Stomach smooth muscle (tissue), 2 donors: ENCODE data around the gene SCFD2.

Source experiments
- H3K27ac ChIP-seq: one replicate; pipeline ENCODE4 v1.7.0; 2013; ENCODE audit warnings: mild to moderate bottlenecking, low read length, inconsistent platforms
- H3K27me3 ChIP-seq, 2 donors: one replicate each; pipeline ENCODE4 v1.7.0; 2013; ENCODE audit warnings: low read length in 2 of 2; ENCODE audit not compliant: insufficient read depth in 2 of 2, control insufficient read depth in 1 of 2
- H3K36me3 ChIP-seq, 2 donors: one replicate each; pipeline ENCODE4 v1.7.0; 2013; ENCODE audit warnings: low read length in 2 of 2; ENCODE audit not compliant: control insufficient read depth in 2 of 2, insufficient read depth in 2 of 2
- H3K4me1 ChIP-seq: one replicate; pipeline ENCODE4 v1.7.0; 2013; ENCODE audit warnings: low read length; ENCODE audit not compliant: control insufficient read depth, insufficient read depth
- H3K4me3 ChIP-seq, 2 donors: one replicate each; pipeline ENCODE4 v1.7.0; 2013; ENCODE audit warnings: low read length in 2 of 2
- H3K9ac ChIP-seq, 2 donors: one replicate each; pipeline ENCODE4 v1.7.0; 2013; ENCODE audit warnings: low read length in 2 of 2, mild to moderate bottlenecking in 1 of 2
- H3K9me3 ChIP-seq, 2 donors: one replicate each; pipeline ENCODE4 v1.7.0; 2013; ENCODE audit warnings: low read length in 2 of 2; ENCODE audit not compliant: control insufficient read depth in 2 of 2
- donor health status: healthy.
- donor health status: Pancreatic carcinoma.

SCFD2 gene

GRCh38 chr4:52968691-52969090, 397.2 kb downstream of the SCFD2 start:
- Histone ChIP-seq H3K9ac (no peak overlapping the region), H3K27ac (no peak overlapping the region), H3K4me1 (no peaks in the 10 kb centered on the region), H3K9me3 (no peaks in the 10 kb centered on the region), H3K27me3 (no peaks in the 10 kb centered on the region), H3K36me3 (no peaks in the 10 kb centered on the region), H3K4me3 (no peak overlapping the region)

GRCh38 chr4:52968241-52968640, 397.6 kb downstream of the SCFD2 start:
- H3K9me3 ChIP-seq, result no peaks in the 10 kb centered on the region
- H3K36me3 ChIP-seq, result no peaks in the 10 kb centered on the region
- H3K4me3 ChIP-seq, result no peak overlapping the region
- H3K9ac ChIP-seq, result no peak overlapping the region
- no peak overlapping the region for H3K27ac ChIP-seq
- no peaks in the 10 kb centered on the region for H3K4me1 ChIP-seq
- H3K27me3 ChIP-seq, result no peaks in the 10 kb centered on the region

DNA sequence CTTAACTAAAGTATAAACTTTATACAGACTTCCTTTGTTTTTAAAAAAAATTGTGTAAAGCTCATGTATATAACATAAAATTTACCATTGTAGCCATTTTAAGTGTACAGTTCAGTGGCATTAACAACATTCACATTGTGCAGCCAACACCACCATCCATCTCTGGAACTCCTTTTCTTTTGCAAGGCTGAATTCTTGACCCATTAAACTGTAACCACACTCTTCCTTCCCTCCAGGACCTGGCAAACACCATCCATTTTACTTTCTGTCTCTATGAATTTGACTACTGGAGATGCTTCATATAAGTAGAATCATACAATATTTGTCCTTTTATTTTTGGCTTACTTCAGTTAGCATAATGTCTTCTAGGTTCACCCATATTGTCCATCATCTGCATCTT, 399.1 kb downstream of the SCFD2 start:
- Histone ChIP-seq H3K9me3 (no peaks in the 10 kb centered on the region), H3K9ac (no peak overlapping the region), H3K27me3 (no peaks in the 10 kb centered on the region), H3K27ac (no peak overlapping the region), H3K4me3 (no peak overlapping the region), H3K4me1 (no peaks in the 10 kb centered on the region), H3K36me3 (no peaks in the 10 kb centered on the region)

- no peaks in the 10 kb centered on the region for H3K36me3 ChIP-seq
- no peak overlapping the region for H3K27ac ChIP-seq
- no peaks in the 10 kb centered on the region for H3K9me3 ChIP-seq
- no peaks in the 10 kb centered on the region for H3K27me3 ChIP-seq
- no peak overlapping the region for H3K9ac ChIP-seq
- H3K4me3 ChIP-seq, result no peak overlapping the region
- H3K4me1 ChIP-seq, result no peaks in the 10 kb centered on the region
Measured at GRCh38 chr4:52966172-52966571, 399.7 kb downstream of the SCFD2 start.

DNA sequence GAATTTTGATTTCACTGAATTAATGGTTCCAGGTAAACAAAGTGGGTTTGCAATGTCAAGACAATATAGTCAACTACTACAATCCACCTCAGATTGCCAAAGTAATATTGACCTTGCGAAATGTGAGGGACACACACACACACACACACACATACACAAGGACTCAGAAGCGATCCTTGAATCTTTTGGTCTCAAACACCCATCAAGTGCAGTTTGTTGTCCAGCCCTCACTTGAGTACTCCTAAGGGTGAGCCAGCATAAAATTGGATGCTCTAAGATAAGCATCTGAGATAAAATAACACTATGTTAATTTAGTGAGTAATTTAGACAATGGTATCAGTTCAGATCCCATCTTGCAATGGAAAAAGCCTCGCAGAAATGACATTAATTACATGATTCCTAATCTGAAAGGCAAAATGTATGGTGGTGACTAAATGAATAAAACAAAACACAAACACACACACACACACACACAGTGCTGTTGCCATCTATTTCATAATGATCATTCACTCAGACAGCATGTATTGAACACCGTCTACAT, 401.2 kb downstream of the SCFD2 start:
- H3K9ac ChIP-seq, result no peak overlapping the region
- H3K27me3 ChIP-seq, result no peaks in the 10 kb centered on the region
- H3K4me3 ChIP-seq, result no peak overlapping the region
- H3K4me1 ChIP-seq, result no peaks in the 10 kb centered on the region
- H3K36me3 ChIP-seq, result no peaks in the 10 kb centered on the region
- no peak overlapping the region for H3K27ac ChIP-seq
- H3K9me3 ChIP-seq, result no peaks in the 10 kb centered on the region

- H3K27ac ChIP-seq, result no peak overlapping the region
- no peaks in the 10 kb centered on the region for H3K27me3 ChIP-seq
- H3K36me3 ChIP-seq, result no peaks in the 10 kb centered on the region
- H3K4me1 ChIP-seq, result no peaks in the 10 kb centered on the region
- no peak overlapping the region for H3K4me3 ChIP-seq
- H3K9ac ChIP-seq, result no peak overlapping the region
- H3K9me3 ChIP-seq, result no peaks in the 10 kb centered on the region
Measured at GRCh38 chr4:52964011-52964410, 401.9 kb downstream of the SCFD2 start.

DNA sequence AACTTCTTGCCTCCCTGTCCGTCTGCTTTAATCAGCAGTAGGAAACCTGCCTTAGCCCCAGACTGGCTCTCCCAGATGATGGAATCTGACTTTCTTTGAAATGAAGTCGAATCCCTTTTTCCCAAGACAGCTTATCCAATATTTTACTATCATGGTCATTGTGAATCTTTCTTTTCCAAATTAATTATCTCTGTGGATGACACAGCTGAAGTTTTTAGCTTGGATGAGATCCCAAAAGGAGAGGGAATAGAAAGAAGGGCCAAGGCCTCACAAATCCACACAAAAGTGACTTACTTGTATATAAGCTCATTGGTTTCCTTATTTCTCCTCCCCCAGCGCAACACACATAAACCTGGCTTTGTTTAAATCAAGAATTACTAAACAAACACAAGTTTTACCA, 403.1 kb downstream of the SCFD2 start:
- H3K9ac ChIP-seq, result no peak overlapping the region
- no peaks in the 10 kb centered on the region for H3K36me3 ChIP-seq
- no peaks in the 10 kb centered on the region for H3K9me3 ChIP-seq
- H3K27me3 ChIP-seq, result no peaks in the 10 kb centered on the region
- no peak overlapping the region for H3K27ac ChIP-seq
- no peak overlapping the region for H3K4me3 ChIP-seq
- H3K4me1 ChIP-seq, result peaks cover 4% of the 10 kb centered on the region

GRCh38 chr4:52961666-52962412, 404.0 kb downstream of the SCFD2 start:
- no peaks in the 10 kb centered on the region for H3K27me3 ChIP-seq
- no peak overlapping the region for H3K4me3 ChIP-seq
- no peak overlapping the region for H3K27ac ChIP-seq
- H3K4me1 ChIP-seq, result peaks cover 13% of the 10 kb centered on the region
- no peaks in the 10 kb centered on the region for H3K9me3 ChIP-seq
- H3K36me3 ChIP-seq, result no peaks in the 10 kb centered on the region
- H3K9ac ChIP-seq, result no peak overlapping the region

GRCh38 chr4:52959541-52959940, 406.3 kb downstream of the SCFD2 start:
- Histone ChIP-seq H3K4me3 (no peak overlapping the region), H3K9ac (no peak overlapping the region), H3K4me1 (peaks cover 17% of the 10 kb centered on the region), H3K9me3 (no peaks in the 10 kb centered on the region), H3K36me3 (no peaks in the 10 kb centered on the region), H3K27ac (no peak overlapping the region), H3K27me3 (no peaks in the 10 kb centered on the region)

- Histone ChIP-seq H3K9me3 (no peaks in the 10 kb centered on the region), H3K36me3 (no peaks in the 10 kb centered on the region), H3K4me1 (peaks cover 17% of the 10 kb centered on the region), H3K4me3 (peak overlapping the region in 1 of 2 donors; percentile 1), H3K27me3 (no peaks in the 10 kb centered on the region), H3K9ac (no peak overlapping the region), H3K27ac (peak overlapping the region; percentile 66)
Measured at GRCh38 chr4:52957835-52958631, 407.8 kb downstream of the SCFD2 start.
